Endothelial cell of umbilical vein (primary cell): ENCODE data around the gene CENPB. TPM values are rescaled to one million over a fixed set of nuclear protein-coding genes. Genes with fewer than 3 reads are reported as not detected.
A peak's percentile ranks its signal among the peaks of the same experiment; 100 is the strongest.

Experiments
- BruUV-seq: library from RNA; stranded (reverse); fragments of 400-500 nt; replicated peaks from 2 replicates; lab custom pipeline; 2021; lab: Mats Ljungman, UMichigan
- CTCF ChIA-PET: fragments of 300-600, 350-600 bp; sonication (Branson Sonifier 250); formaldehyde crosslinking; loops from one replicate; lab custom pipeline; 2021; ENCODE audit warnings: antibody characterized with exemption, inconsistent platforms; lab: Charles Lee
- POLR2A ChIA-PET: fragments of 300-600, 350-600 bp; sonication (Branson Sonifier 250); formaldehyde crosslinking; loops from one replicate; lab custom pipeline; 2021; ENCODE audit warnings: antibody characterized with exemption, inconsistent platforms; lab: Charles Lee
- DNase-seq: peaks from one replicate; pipeline ENCODE4 v3.0.0-alpha.2; 2011; ENCODE audit warnings: low read depth, low spot score
- FAIRE-seq: peaks from 2 replicates; lab custom pipeline; 2011; peaks lifted over from hg19 to GRCh38; lab: Jason Lieb, UNC
- H2AFZ ChIP-seq: 2 replicates; pipeline ENCODE4 v1.6.0; 2012; ENCODE audit warnings: low read depth, low read length, control low read depth, inconsistent platforms
- H3K27ac ChIP-seq: 2 replicates; pipeline ENCODE4 v1.5.1; 2011; ENCODE audit warnings: low read depth, mild to moderate bottlenecking, control low read depth, low read length, moderate library complexity; ENCODE audit not compliant: insufficient read depth
- H3K27me3 ChIP-seq, 2 experiments: 2 replicates each; pipeline versions ENCODE4 v1.6.0 to v1.6.1; 2011; ENCODE audit warnings: low read length in 2 of 2, mixed read lengths in 1 of 2; ENCODE audit not compliant: control insufficient read depth in 2 of 2, insufficient read depth in 2 of 2
- H3K36me3 ChIP-seq, 2 experiments: 2 replicates in 1 of 2; 3 replicates in 1 of 2; pipeline ENCODE4 v1.5.1; 2011; ENCODE audit warnings: low read length in 2 of 2, mild to moderate bottlenecking in 1 of 2, moderate library complexity in 1 of 2; ENCODE audit not compliant: control insufficient read depth in 2 of 2, insufficient read depth in 2 of 2; ENCODE audit errors: extremely low read depth in 1 of 2
- H3K4me1 ChIP-seq: 3 replicates; pipeline ENCODE4 v1.5.1; 2011; ENCODE audit warnings: mild to moderate bottlenecking, low read length; ENCODE audit not compliant: control insufficient read depth, insufficient read depth; ENCODE audit errors: extremely low read depth
- H3K4me2 ChIP-seq: 2 replicates; pipeline ENCODE4 v1.6.1; 2011; ENCODE audit warnings: low read length, control low read depth, mixed read lengths; ENCODE audit not compliant: insufficient read depth
- H3K4me3 ChIP-seq, 3 experiments: fragments of 200-600 bp in 1 of 3; sonication (generic), shearing (Covaris generic) in 1 of 3; replicated peaks in 1 of 3; 2 replicates each; pipeline ENCODE4 v1.5.1; 2011 to 2016; ENCODE audit warnings: control low read depth in 3 of 3, low read length in 3 of 3, mild to moderate bottlenecking in 2 of 3, inconsistent platforms in 1 of 3, low read depth in 1 of 3, moderate library complexity in 1 of 3; ENCODE audit not compliant: insufficient read depth in 1 of 3
- H3K79me2 ChIP-seq: 2 replicates; pipeline ENCODE4 v1.6.0; 2012; ENCODE audit warnings: low read length, inconsistent platforms; ENCODE audit not compliant: control insufficient read depth, insufficient read depth
- H3K9ac ChIP-seq: replicated peaks from 2 replicates; pipeline ENCODE3; 2011; ENCODE audit warnings: low read length, control low read depth; ENCODE audit not compliant: insufficient read depth; ENCODE audit errors: extremely low read depth
- H3K9me1 ChIP-seq: replicated peaks from 3 replicates; pipeline ENCODE4 v1.6.0; 2011; ENCODE audit warnings: mild to moderate bottlenecking, low read length; ENCODE audit not compliant: control insufficient read depth, insufficient read depth; ENCODE audit errors: extremely low read depth
- H3K9me3 ChIP-seq: replicated peaks from 2 replicates; pipeline ENCODE4 v1.5.1; 2012; ENCODE audit warnings: low read length, inconsistent platforms; ENCODE audit not compliant: control insufficient read depth, insufficient read depth
- H4K20me1 ChIP-seq: replicated peaks from 2 replicates; pipeline ENCODE3; 2011; ENCODE audit warnings: mild to moderate bottlenecking, low read length; ENCODE audit not compliant: control insufficient read depth, insufficient read depth; ENCODE audit errors: extremely low read depth
- EZH2 ChIP-seq: IDR thresholded peaks from 2 replicates; pipeline ENCODE4 v1.6.1; 2012; ENCODE audit warnings: borderline replicate concordance, low read depth, mild to moderate bottlenecking, moderate library complexity, low read length, inconsistent platforms; ENCODE audit not compliant: severe bottlenecking
- FOS ChIP-seq: IDR thresholded peaks from 2 replicates; pipeline ENCODE4 v1.6.1; 2011; ENCODE audit warnings: mild to moderate bottlenecking, low read length, moderate library complexity, borderline replicate concordance; ENCODE audit not compliant: insufficient read depth
- GATA2 ChIP-seq: IDR thresholded peaks from 2 replicates; pipeline ENCODE4 v1.7.0; 2011; ENCODE audit warnings: low read depth, mild to moderate bottlenecking, moderate library complexity, mixed read lengths, low read length; ENCODE audit not compliant: insufficient read length, insufficient read depth
- JUN ChIP-seq: IDR thresholded peaks from 2 replicates; pipeline ENCODE4 v1.6.1; 2011; ENCODE audit warnings: borderline replicate concordance, low read depth; ENCODE audit not compliant: insufficient read length, insufficient read depth
- MAX ChIP-seq: IDR thresholded peaks from 2 replicates; pipeline ENCODE4 v1.6.1; 2011; ENCODE audit not compliant: insufficient read depth, insufficient read length
- MYC ChIP-seq: IDR thresholded peaks from one replicate; pipeline ENCODE4 v1.6.1; 2011; ENCODE audit warnings: mild to moderate bottlenecking, low read depth, low read length
- POLR2A ChIP-seq: IDR thresholded peaks from 2 replicates; pipeline ENCODE4 v1.6.1; 2012; ENCODE audit warnings: low read depth, mild to moderate bottlenecking, control low read depth, low read length
- POLR2AphosphoS5 ChIP-seq: IDR thresholded peaks from 2 replicates; pipeline ENCODE4 v1.6.1; 2012; ENCODE audit warnings: low read depth, mild to moderate bottlenecking, control low read depth, low read length, moderate library complexity; ENCODE audit not compliant: insufficient read depth
- dilution Hi-C: fragments of 300-500 bp; cut with MboI; formaldehyde crosslinking; loops from one replicate; pipeline ENCODE4 v1.15.0; 2019; ENCODE audit warnings: low sequenced_read_pairs; ENCODE audit not compliant: extremely low pct_ligation_motif_present
- intact Hi-C: fragments of 100-400 bp; cut with micrococcal nuclease; formaldehyde crosslinking; loops from one replicate; pipeline ENCODE4 v1.10.0; 2022
- polyA plus RNA-seq, 4 experiments: library from polyadenylated mRNA; depleted of rRNA in 3 of 4; stranded (reverse) in 3 of 4; unstranded in 1 of 4; fragments of >200 nt; gene quantifications; 2 replicates each; pipeline versions ENCODE4 v1.2.1 to v1.2.3, GENCODE V29; 2011 to 2012; ENCODE audit warnings: missing spikeins in 1 of 4
- total RNA-seq: library from RNA; stranded (reverse); gene quantifications from 2 replicates; pipeline ENCODE4 v1.2.3, GENCODE V29; 2021
- TF ChIP-seq, protein P1 (sequence below), 2 donors: IDR thresholded peaks; 1 replicate in 1 of 2; 2 replicates in 1 of 2; pipeline ENCODE4 v1.5.1; 2011; ENCODE audit warnings: low read length in 2 of 2, mild to moderate bottlenecking in 2 of 2, moderate library complexity in 2 of 2, control low read depth in 1 of 2, inconsistent platforms in 1 of 2, low read depth in 1 of 2; ENCODE audit not compliant: insufficient read depth in 1 of 2; ENCODE audit errors: extremely low read depth in 1 of 2

Gene CENPB
- total and polyA plus RNA-seq, 2 donors (not counting 3 experiments of a cell fraction or from before 2014, with no cell fraction given) = 30.4 to 90.3 TPM

DNA sequence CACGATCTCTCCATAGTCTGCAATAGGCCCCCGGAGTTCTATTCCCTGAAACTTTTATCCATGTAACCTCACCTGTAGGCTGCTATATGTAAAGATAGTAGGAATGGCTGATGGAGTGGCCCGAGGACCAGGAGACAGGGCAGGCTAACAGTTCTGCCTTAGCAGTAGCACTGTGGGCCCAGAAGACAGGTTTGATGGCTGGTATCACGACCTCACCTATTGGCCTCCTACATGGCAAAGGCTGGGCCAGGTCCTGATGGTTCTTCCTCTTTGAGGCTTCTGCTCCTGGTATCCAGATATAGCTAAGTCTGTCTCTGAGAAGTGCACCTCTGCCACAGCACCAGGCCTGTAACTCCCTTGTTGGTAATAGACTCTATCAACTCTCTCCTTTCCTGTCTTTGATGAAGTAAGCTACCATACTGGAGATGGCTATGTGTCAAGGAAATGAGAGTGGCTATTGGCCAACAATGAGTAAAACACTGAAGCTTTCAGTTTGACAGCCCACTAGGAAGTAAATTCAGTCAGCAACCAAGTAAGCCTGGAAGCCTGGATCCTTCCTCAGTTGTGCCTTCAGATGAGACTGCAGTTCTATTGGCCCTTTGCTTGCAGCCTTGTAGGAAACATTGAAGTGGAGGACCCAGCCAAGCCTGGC is 11.0 kb downstream of the CENPB start:
- ChIA-PET POLR2A (no interaction called here), CTCF (interaction anchor here (1.1 kb wide), 2 partner anchors 43 to 98 kb away, joined by 3 read pairs; no protein-coding TSS in a partner anchor)
- H3K4me3 ChIP-seq = no peak overlapping the region

More for the DNA sequence above, 11.0 kb downstream of the CENPB start:
- Histone ChIP-seq H3K9ac (no peak overlapping the region), H3K79me2 (no peaks in the 10 kb centered on the region), H3K27ac (no peak overlapping the region), H4K20me1 (no peaks in the 10 kb centered on the region), H3K4me2 (no peak overlapping the region), H3K36me3 (no peaks in the 10 kb centered on the region), H3K9me1 (no peaks in the 10 kb centered on the region), H3K27me3 (peaks cover 8 to 19% of the 10 kb centered on the region in 2 experiments), H3K9me3 (no peaks in the 10 kb centered on the region), H3K4me1 (peaks cover 12% of the 10 kb centered on the region), H2AFZ (no peak overlapping the region)
- intact Hi-C loops (no loop called here), dilution Hi-C loops (no loop called here)
- TF ChIP-seq MAX (no peak), MYC (no peak), JUN (no peak), EZH2 (no peak), GATA2 (no peak), POLR2A (no peak), POLR2AphosphoS5 (no peak), FOS (no peak)
- TF ChIP-seq, protein P1, sequence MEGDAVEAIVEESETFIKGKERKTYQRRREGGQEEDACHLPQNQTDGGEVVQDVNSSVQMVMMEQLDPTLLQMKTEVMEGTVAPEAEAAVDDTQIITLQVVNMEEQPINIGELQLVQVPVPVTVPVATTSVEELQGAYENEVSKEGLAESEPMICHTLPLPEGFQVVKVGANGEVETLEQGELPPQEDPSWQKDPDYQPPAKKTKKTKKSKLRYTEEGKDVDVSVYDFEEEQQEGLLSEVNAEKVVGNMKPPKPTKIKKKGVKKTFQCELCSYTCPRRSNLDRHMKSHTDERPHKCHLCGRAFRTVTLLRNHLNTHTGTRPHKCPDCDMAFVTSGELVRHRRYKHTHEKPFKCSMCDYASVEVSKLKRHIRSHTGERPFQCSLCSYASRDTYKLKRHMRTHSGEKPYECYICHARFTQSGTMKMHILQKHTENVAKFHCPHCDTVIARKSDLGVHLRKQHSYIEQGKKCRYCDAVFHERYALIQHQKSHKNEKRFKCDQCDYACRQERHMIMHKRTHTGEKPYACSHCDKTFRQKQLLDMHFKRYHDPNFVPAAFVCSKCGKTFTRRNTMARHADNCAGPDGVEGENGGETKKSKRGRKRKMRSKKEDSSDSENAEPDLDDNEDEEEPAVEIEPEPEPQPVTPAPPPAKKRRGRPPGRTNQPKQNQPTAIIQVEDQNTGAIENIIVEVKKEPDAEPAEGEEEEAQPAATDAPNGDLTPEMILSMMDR (IDR thresholded peaks at IDR 0.05; ENCODE audit: extremely low read depth in 1 of 2, insufficient read depth in 1 of 2, low read depth in 1 of 2, low read length in 2 of 2) = no peak
- BruUV-seq = no TSS peak
- DNase-seq = no peak
- peak; percentile 44 for FAIRE-seq
